ENCODE measurements around the gene POTED. TPM values are rescaled to one million over a fixed set of nuclear protein-coding genes. Genes with fewer than 3 reads are reported as not detected.
"Not testable (repeated sequence)": the region's sequence is repeated elsewhere in the genome, so short reads cannot be mapped to it uniquely, and the experiment has no call there.

The POTED gene
- total RNA-seq, result not detected
- not detected for polyA plus RNA-seq

DNA sequence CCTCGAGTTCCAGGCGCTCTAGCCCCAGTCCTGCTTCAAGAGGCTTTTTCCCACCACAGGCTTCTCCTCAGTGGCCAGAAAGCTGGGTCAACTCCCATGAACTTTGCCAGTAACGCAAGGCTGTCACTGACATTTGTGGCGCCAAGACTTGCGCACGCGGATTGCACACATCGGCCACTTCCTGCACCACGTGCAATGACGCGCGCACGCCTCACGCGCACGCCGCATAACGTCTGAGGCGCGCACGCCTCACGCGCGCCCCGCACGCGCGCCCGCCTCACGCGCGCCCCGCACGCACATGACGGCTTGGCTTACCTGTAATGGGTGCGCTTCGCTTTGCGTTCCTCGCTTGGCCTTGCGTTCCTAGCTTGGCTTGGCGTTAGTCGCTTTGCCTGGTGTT is at the start of gene POTED:
POTED (plus strand) TSS at position 301 of the 400 bp plus-strand sequence. CDS start 452 bp downstream, outside the sequence.
- H3K36me3 Mint-ChIP-seq; H3K27me3 ChIP-seq (ENCODE audit: insufficient read depth, low read length); H3K9me3 Mint-ChIP-seq; H3K4me1 ChIP-seq (ENCODE audit: insufficient read depth, low read length); POLR2A ChIA-PET (ENCODE audit: partially characterized antibody); intact Hi-C loops (cut with micrococcal nuclease); H3K4me3 ChIP-seq (ENCODE audit: low read length in 2 of 2); H3K27me3 Mint-ChIP-seq; CTCF ChIA-PET (ENCODE audit: partially characterized antibody); H3K9me3 ChIP-seq (ENCODE audit: control insufficient read depth in 1 of 2, low read length in 2 of 2); DNase-seq; H3K27ac Mint-ChIP-seq; H3K4me1 Mint-ChIP-seq; H3K4me3 Mint-ChIP-seq; H3K27ac ChIP-seq (ENCODE audit: low read depth, low read length); H3K36me3 ChIP-seq (ENCODE audit: insufficient read depth, low read length): not testable (repeated sequence)

DNA sequence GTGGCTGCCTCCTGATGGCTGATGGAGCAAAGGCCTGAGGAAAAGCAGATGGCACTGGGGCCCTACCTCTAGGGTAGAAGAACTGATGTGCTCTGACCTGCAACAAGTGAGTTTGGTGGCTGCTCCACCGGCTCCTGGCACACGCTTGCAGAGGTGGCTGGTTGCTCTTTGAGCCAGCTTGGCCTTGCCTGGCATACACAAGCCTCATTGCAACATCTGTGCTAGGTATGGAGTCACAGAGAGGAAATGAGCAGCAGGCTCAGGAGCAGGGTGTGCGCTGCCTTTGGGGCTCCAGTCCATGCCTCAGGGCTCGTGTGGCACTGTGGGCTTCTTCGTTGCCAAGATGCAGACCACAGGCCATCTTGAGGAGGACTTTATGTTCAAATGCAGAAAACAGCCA is 40.5 kb downstream of the POTED start:
- POLR2A ChIA-PET (ENCODE audit: partially characterized antibody); H3K27me3 ChIP-seq (ENCODE audit: insufficient read depth, low read length); H3K27ac Mint-ChIP-seq; H3K9me3 Mint-ChIP-seq; H3K4me1 ChIP-seq (ENCODE audit: insufficient read depth, low read length); CTCF ChIA-PET (ENCODE audit: partially characterized antibody); H3K4me1 Mint-ChIP-seq; H3K9me3 ChIP-seq (ENCODE audit: control insufficient read depth in 1 of 2, low read length in 2 of 2); intact Hi-C loops (cut with micrococcal nuclease); H3K4me3 ChIP-seq (ENCODE audit: low read length in 2 of 2); H3K36me3 ChIP-seq (ENCODE audit: insufficient read depth, low read length); DNase-seq; H3K27me3 Mint-ChIP-seq; H3K27ac ChIP-seq (ENCODE audit: low read depth, low read length); H3K4me3 Mint-ChIP-seq; H3K36me3 Mint-ChIP-seq: not testable (repeated sequence)

DNA sequence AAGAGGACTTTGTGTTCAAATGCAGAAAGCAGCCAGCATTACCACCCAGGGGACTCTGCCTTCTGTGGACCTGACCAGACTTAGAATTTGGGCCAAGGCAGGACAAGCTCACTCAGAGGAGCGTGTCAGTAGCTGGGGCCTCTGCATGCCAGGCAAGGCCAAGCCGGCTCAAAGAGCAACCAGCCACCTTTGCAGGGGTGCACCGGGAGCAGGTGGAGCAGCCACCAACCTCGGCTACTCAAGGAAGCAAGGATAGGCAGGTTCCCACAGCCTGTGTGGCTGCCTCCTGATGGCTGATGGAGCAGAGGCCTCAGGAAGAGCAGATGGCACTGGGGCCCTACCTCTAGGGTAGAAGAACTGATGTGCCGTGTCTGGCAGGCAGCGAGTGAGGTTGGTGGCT is 42.2 kb downstream of the POTED start:
- H3K4me1 Mint-ChIP-seq; CTCF ChIA-PET (ENCODE audit: partially characterized antibody): not testable (repeated sequence)

More for the DNA sequence above, 42.2 kb downstream of the POTED start:
- H3K36me3 Mint-ChIP-seq; intact Hi-C loops (cut with micrococcal nuclease); H3K27ac ChIP-seq (ENCODE audit: low read depth, low read length); H3K27me3 ChIP-seq (ENCODE audit: insufficient read depth, low read length); H3K27ac Mint-ChIP-seq; DNase-seq; H3K9me3 Mint-ChIP-seq; H3K36me3 ChIP-seq (ENCODE audit: insufficient read depth, low read length); POLR2A ChIA-PET (ENCODE audit: partially characterized antibody); H3K4me3 ChIP-seq (ENCODE audit: low read length in 2 of 2); H3K4me3 Mint-ChIP-seq; H3K4me1 ChIP-seq (ENCODE audit: insufficient read depth, low read length); H3K27me3 Mint-ChIP-seq; H3K9me3 ChIP-seq (ENCODE audit: control insufficient read depth in 1 of 2, low read length in 2 of 2): not testable (repeated sequence)

Small RNA genes within 50 kb of the gene (microRNA-seq; reads per million reads assigned to microRNA genes)
- gene MIR3118-1 (ENCODE audit: borderline microRNAs expressed, borderline number of aligned reads, borderline replicate concordance), result not detected
